ENCODE measurements around the gene PAIP1.

DNA sequence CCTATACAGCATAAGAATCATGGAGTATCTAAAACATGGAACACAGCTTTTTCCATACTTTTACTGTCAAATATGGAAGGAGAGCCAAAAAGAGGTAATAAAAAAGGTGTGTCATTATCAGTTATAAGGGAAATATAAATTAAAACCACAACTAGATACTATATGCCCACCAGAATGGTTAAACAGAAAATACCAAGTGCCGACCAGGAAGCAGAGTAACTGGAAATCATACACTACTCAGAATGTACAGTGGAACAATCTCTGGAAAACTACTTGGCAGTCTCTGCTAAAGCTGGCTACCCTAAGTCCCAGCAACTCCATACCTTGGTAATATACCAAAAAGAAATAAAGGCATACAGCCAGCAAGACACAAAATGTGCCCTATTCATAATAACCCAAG, 2.4 kb downstream of the PAIP1 start:
- TF ChIP-seq, protein P1, sequence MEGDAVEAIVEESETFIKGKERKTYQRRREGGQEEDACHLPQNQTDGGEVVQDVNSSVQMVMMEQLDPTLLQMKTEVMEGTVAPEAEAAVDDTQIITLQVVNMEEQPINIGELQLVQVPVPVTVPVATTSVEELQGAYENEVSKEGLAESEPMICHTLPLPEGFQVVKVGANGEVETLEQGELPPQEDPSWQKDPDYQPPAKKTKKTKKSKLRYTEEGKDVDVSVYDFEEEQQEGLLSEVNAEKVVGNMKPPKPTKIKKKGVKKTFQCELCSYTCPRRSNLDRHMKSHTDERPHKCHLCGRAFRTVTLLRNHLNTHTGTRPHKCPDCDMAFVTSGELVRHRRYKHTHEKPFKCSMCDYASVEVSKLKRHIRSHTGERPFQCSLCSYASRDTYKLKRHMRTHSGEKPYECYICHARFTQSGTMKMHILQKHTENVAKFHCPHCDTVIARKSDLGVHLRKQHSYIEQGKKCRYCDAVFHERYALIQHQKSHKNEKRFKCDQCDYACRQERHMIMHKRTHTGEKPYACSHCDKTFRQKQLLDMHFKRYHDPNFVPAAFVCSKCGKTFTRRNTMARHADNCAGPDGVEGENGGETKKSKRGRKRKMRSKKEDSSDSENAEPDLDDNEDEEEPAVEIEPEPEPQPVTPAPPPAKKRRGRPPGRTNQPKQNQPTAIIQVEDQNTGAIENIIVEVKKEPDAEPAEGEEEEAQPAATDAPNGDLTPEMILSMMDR (IDR thresholded peaks at IDR 0.05) = no peak
- no peak for TF ChIP-seq POLR2A (IDR thresholded peaks at IDR 0.05)

Data from tibial nerve (tissue), 3 donors.